ENCODE results near the gene CYLD.

CYLD gene

GRCh38 chr16:50735629-50736122 is 6.2 kb upstream of the CYLD start:
- Histone ChIP-seq H3K27ac (no peak overlapping the region), H3K36me3 (no peaks in the 10 kb centered on the region), H3K9me3 (no peaks in the 10 kb centered on the region), H3K4me3 (no peak overlapping the region), H3K27me3 (no peaks in the 10 kb centered on the region), H3K9ac (no peak overlapping the region), H4K20me1 (no peaks in the 10 kb centered on the region), H3K4me1 (no peaks in the 10 kb centered on the region), H3K4me2 (no peak overlapping the region)
- TF ChIP-seq Cebpa-rat (IDR thresholded peaks at IDR 0.05), result no peak

GRCh38 chr16:50736448-50736847 is 5.4 kb upstream of the CYLD start:
- Histone ChIP-seq H3K9ac (no peak overlapping the region), H4K20me1 (no peaks in the 10 kb centered on the region), H3K4me2 (no peak overlapping the region), H3K27me3 (no peaks in the 10 kb centered on the region), H3K4me1 (peaks cover 5% of the 10 kb centered on the region), H3K36me3 (no peaks in the 10 kb centered on the region), H3K27ac (no peak overlapping the region), H3K4me3 (no peak overlapping the region), H3K9me3 (no peaks in the 10 kb centered on the region)
- no peak for TF ChIP-seq Cebpa-rat (IDR thresholded peaks at IDR 0.05)

GRCh38 chr16:50737420-50737959 is 4.4 kb upstream of the CYLD start:
- Histone ChIP-seq H3K4me3 (no peak overlapping the region), H3K9ac (no peak overlapping the region), H3K9me3 (no peaks in the 10 kb centered on the region), H3K36me3 (no peaks in the 10 kb centered on the region), H3K4me2 (no peak overlapping the region), H3K27me3 (peaks cover 2% of the 10 kb centered on the region; the same call in 1 of the 2 replicates), H3K4me1 (peaks cover 5% of the 10 kb centered on the region), H4K20me1 (no peaks in the 10 kb centered on the region), H3K27ac (no peak overlapping the region)
- TF ChIP-seq Cebpa-rat (IDR thresholded peaks at IDR 0.05), result no peak

- H3K4me1 ChIP-seq, result peaks cover 9% of the 10 kb centered on the region
- no peak overlapping the region for H3K9ac ChIP-seq
- H3K36me3 ChIP-seq, result no peaks in the 10 kb centered on the region
- H3K4me3 ChIP-seq, result no peak overlapping the region
- H3K4me2 ChIP-seq, result no peak overlapping the region
- H3K27ac ChIP-seq, result no peak overlapping the region
- no peak for TF ChIP-seq Cebpa-rat (IDR thresholded peaks at IDR 0.05)
- no peaks in the 10 kb centered on the region for H4K20me1 ChIP-seq
- H3K9me3 ChIP-seq, result no peaks in the 10 kb centered on the region
- H3K27me3 ChIP-seq, result peaks cover 15% of the 10 kb centered on the region
These were observed 2.9 kb upstream of the CYLD start for GRCh38 chr16:50739031-50739430.

GRCh38 chr16:50740736-50741135 is 1.1 kb upstream of the CYLD start:
- Histone ChIP-seq H3K4me3 (no peak overlapping the region), H3K27me3 (peaks cover 18% of the 10 kb centered on the region), H4K20me1 (no peaks in the 10 kb centered on the region), H3K9ac (no peak overlapping the region), H3K4me1 (peaks cover 9% of the 10 kb centered on the region), H3K36me3 (no peaks in the 10 kb centered on the region; the same call in 1 of the 2 replicates), H3K27ac (no peak overlapping the region), H3K4me2 (no peak overlapping the region), H3K9me3 (no peaks in the 10 kb centered on the region)
- TF ChIP-seq Cebpa-rat (IDR thresholded peaks at IDR 0.05), result no peak

GRCh38 chr16:50741225-50741780 is 583 bp upstream of the CYLD start:
- peaks cover 18% of the 10 kb centered on the region for H3K27me3 ChIP-seq
- H3K4me3 ChIP-seq, result peak overlapping the region; percentile 90; the same call in 1 of the 2 replicates
- H3K9ac ChIP-seq, result no peak overlapping the region
- peaks cover 9% of the 10 kb centered on the region for H3K4me1 ChIP-seq
- no peak overlapping the region for H3K27ac ChIP-seq
- H4K20me1 ChIP-seq, result no peaks in the 10 kb centered on the region
- H3K36me3 ChIP-seq, result no peaks in the 10 kb centered on the region; the same call in 1 of the 2 replicates
- no peak for TF ChIP-seq Cebpa-rat (IDR thresholded peaks at IDR 0.05)
- no peaks in the 10 kb centered on the region for H3K9me3 ChIP-seq
- H3K4me2 ChIP-seq, result peak overlapping the region; percentile 56

- no peaks in the 10 kb centered on the region for H3K9me3 ChIP-seq
- H4K20me1 ChIP-seq, result no peaks in the 10 kb centered on the region
- peak overlapping the region; percentile 85 for H3K4me2 ChIP-seq
- H3K4me3 ChIP-seq, result peak overlapping the region; percentile 90
- peak overlapping the region; percentile 73 for H3K9ac ChIP-seq
- TF ChIP-seq Cebpa-rat (IDR thresholded peaks at IDR 0.05), result no peak
- H3K4me1 ChIP-seq, result peaks cover 18% of the 10 kb centered on the region
- H3K27ac ChIP-seq, result 0 out of 2 replicates have a peak overlapping the region, but pooled peaks have one; percentile 29
- H3K36me3 ChIP-seq, result no peaks in the 10 kb centered on the region; the same call in 1 of the 2 replicates
- peaks cover 18% of the 10 kb centered on the region for H3K27me3 ChIP-seq
These were observed 802 bp downstream of the CYLD start for GRCh38 chr16:50742576-50743200.

- no peak overlapping the region for H3K27ac ChIP-seq
- H3K4me1 ChIP-seq, result peaks cover 20% of the 10 kb centered on the region
- no peaks in the 10 kb centered on the region for H3K9me3 ChIP-seq
- TF ChIP-seq Cebpa-rat (IDR thresholded peaks at IDR 0.05), result no peak
- no peak overlapping the region for H3K9ac ChIP-seq
- H3K4me3 ChIP-seq, result no peak overlapping the region
- H3K27me3 ChIP-seq, result peaks cover 18% of the 10 kb centered on the region
- no peaks in the 10 kb centered on the region; the same call in 1 of the 2 replicates for H3K36me3 ChIP-seq
- H4K20me1 ChIP-seq, result no peaks in the 10 kb centered on the region
- no peak overlapping the region for H3K4me2 ChIP-seq
These were observed 1.8 kb downstream of the CYLD start for GRCh38 chr16:50743581-50744225.

GRCh38 chr16:50744881-50745280 is 3.0 kb downstream of the CYLD start:
- Histone ChIP-seq H3K36me3 (peaks cover 3% of the 10 kb centered on the region), H4K20me1 (no peaks in the 10 kb centered on the region), H3K9me3 (no peaks in the 10 kb centered on the region), H3K4me1 (peaks cover 20% of the 10 kb centered on the region), H3K4me2 (no peak overlapping the region), H3K27ac (no peak overlapping the region), H3K9ac (no peak overlapping the region), H3K4me3 (no peak overlapping the region), H3K27me3 (peaks cover 18% of the 10 kb centered on the region)
- no peak for TF ChIP-seq Cebpa-rat (IDR thresholded peaks at IDR 0.05)

GRCh38 chr16:50745940-50746339 is 4.1 kb downstream of the CYLD start:
- peaks cover 3% of the 10 kb centered on the region for H3K36me3 ChIP-seq
- H3K4me3 ChIP-seq, result no peak overlapping the region
- no peak overlapping the region for H3K27ac ChIP-seq
- peaks cover 18% of the 10 kb centered on the region for H3K27me3 ChIP-seq
- H3K9me3 ChIP-seq, result no peaks in the 10 kb centered on the region
- H3K4me2 ChIP-seq, result no peak overlapping the region
- H3K9ac ChIP-seq, result no peak overlapping the region
- H4K20me1 ChIP-seq, result no peaks in the 10 kb centered on the region
- peaks cover 20% of the 10 kb centered on the region for H3K4me1 ChIP-seq
- TF ChIP-seq Cebpa-rat (IDR thresholded peaks at IDR 0.05), result no peak
